ENCODE results near the gene SUSD2. TPM values are rescaled to one million over a fixed set of nuclear protein-coding genes. Genes with fewer than 3 reads are reported as not detected.

SUSD2 gene
- total RNA-seq, 6 experiments from 2014 or later: 0.11 to 0.24 (median 0.19) TPM

- H3K27ac Mint-ChIP-seq: no peak overlapping the region
- H3K9me3 Mint-ChIP-seq: no peaks in the 10 kb centered on the region
- peaks cover 6% of the 10 kb centered on the region for H3K4me1 Mint-ChIP-seq (ENCODE audit: low read depth)
- H3K36me3 Mint-ChIP-seq (ENCODE audit: low read depth): no peaks in the 10 kb centered on the region
- DNase-seq: no peak
- no peak for TF ChIP-seq CTCF (IDR thresholded peaks at IDR 0.05)
- no peak overlapping the region for H3K4me3 Mint-ChIP-seq
- H3K27me3 Mint-ChIP-seq (ENCODE audit: insufficient read depth): peaks cover 4% of the 10 kb centered on the region
These were observed 3.8 kb downstream of the SUSD2 start for GRCh38 chr22:24185001-24185500.

- Mint-ChIP-seq H3K4me3 (no peak overlapping the region), H3K4me1 (ENCODE audit: low read depth) (peaks cover 6% of the 10 kb centered on the region), H3K27me3 (ENCODE audit: insufficient read depth) (peaks cover 4% of the 10 kb centered on the region), H3K9me3 (no peaks in the 10 kb centered on the region), H3K27ac (no peak overlapping the region), H3K36me3 (ENCODE audit: low read depth) (no peaks in the 10 kb centered on the region)
- DNase-seq: no peak
- TF ChIP-seq CTCF (IDR thresholded peaks at IDR 0.05): no peak
These were observed 4.4 kb downstream of the SUSD2 start for GRCh38 chr22:24185501-24186351.

GRCh38 chr22:24186352-24186740 lies 5.1 kb downstream of the SUSD2 start:
- no peaks in the 10 kb centered on the region for H3K36me3 Mint-ChIP-seq (ENCODE audit: low read depth)
- H3K9me3 Mint-ChIP-seq: no peaks in the 10 kb centered on the region
- H3K4me1 Mint-ChIP-seq (ENCODE audit: low read depth): peaks cover 6% of the 10 kb centered on the region
- H3K27me3 Mint-ChIP-seq (ENCODE audit: insufficient read depth): peaks cover 4% of the 10 kb centered on the region
- no peak for TF ChIP-seq CTCF (IDR thresholded peaks at IDR 0.05)
- H3K27ac Mint-ChIP-seq: no peak overlapping the region
- no peak for DNase-seq
- no peak overlapping the region for H3K4me3 Mint-ChIP-seq

- Mint-ChIP-seq H3K4me1 (ENCODE audit: low read depth) (peaks cover 6% of the 10 kb centered on the region), H3K27ac (no peak overlapping the region), H3K27me3 (ENCODE audit: insufficient read depth) (peaks cover 4% of the 10 kb centered on the region), H3K36me3 (ENCODE audit: low read depth) (no peaks in the 10 kb centered on the region), H3K9me3 (no peaks in the 10 kb centered on the region), H3K4me3 (no peak overlapping the region)
- no peak for DNase-seq
- TF ChIP-seq CTCF (IDR thresholded peaks at IDR 0.05): no peak
These were observed 5.8 kb downstream of the SUSD2 start for GRCh38 chr22:24186892-24187670.

GRCh38 chr22:24187731-24188644 lies 6.7 kb downstream of the SUSD2 start:
- DNase-seq: no peak
- Mint-ChIP-seq H3K27me3 (ENCODE audit: insufficient read depth) (peaks cover 4% of the 10 kb centered on the region), H3K27ac (no peak overlapping the region), H3K4me1 (ENCODE audit: low read depth) (peaks cover 6% of the 10 kb centered on the region), H3K36me3 (ENCODE audit: low read depth) (no peaks in the 10 kb centered on the region), H3K9me3 (no peaks in the 10 kb centered on the region), H3K4me3 (no peak overlapping the region)
- no peak for TF ChIP-seq CTCF (IDR thresholded peaks at IDR 0.05)
